Liver (tissue), 9 donors: ENCODE measurements around the gene PPP1R1B. TPM values are rescaled to one million over a fixed set of nuclear protein-coding genes. Genes with fewer than 3 reads are reported as not detected.

ENCODE experiments used
- DNase-seq: peaks from one replicate; pipeline ENCODE4 v3.0.0-alpha.2; 2017; ENCODE audit warnings: low spot score
- H3K27ac ChIP-seq, 2 donors: one replicate each; pipeline ENCODE4 v1.7.0; 2013; ENCODE audit warnings: inconsistent platforms in 2 of 2, low read length in 2 of 2, control low read depth in 1 of 2, low read depth in 1 of 2, mild to moderate bottlenecking in 1 of 2
- H3K27me3 ChIP-seq, 4 donors: one replicate each; pipeline versions ENCODE4 v1.6.1 to v1.7.0; 2013; ENCODE audit warnings: low read length in 3 of 4, inconsistent platforms in 1 of 4, mild to moderate bottlenecking in 1 of 4, moderate library complexity in 1 of 4; ENCODE audit not compliant: control insufficient read depth in 4 of 4, insufficient read depth in 4 of 4
- H3K36me3 ChIP-seq, 4 donors: one replicate each; pipeline versions ENCODE4 v1.6.1 to v1.7.0; 2013; ENCODE audit warnings: low read length in 3 of 4, mild to moderate bottlenecking in 3 of 4, low read depth in 1 of 4, moderate library complexity in 1 of 4; ENCODE audit not compliant: control insufficient read depth in 4 of 4, insufficient read depth in 3 of 4
- H3K4me1 ChIP-seq, 4 donors: one replicate each; pipeline versions ENCODE4 v1.6.1 to v1.7.0; 2013; ENCODE audit warnings: low read length in 3 of 4, mild to moderate bottlenecking in 3 of 4, moderate library complexity in 1 of 4; ENCODE audit not compliant: control insufficient read depth in 4 of 4, insufficient read depth in 4 of 4
- H3K4me3 ChIP-seq, 3 donors: one replicate each; pipeline versions ENCODE4 v1.6.1 to v1.7.0; 2013; ENCODE audit warnings: low read length in 3 of 3, control low read depth in 1 of 3, low read depth in 1 of 3, mild to moderate bottlenecking in 1 of 3
- H3K9ac ChIP-seq, 2 donors: one replicate each; pipeline ENCODE4 v1.7.0; 2013; ENCODE audit warnings: low read length in 2 of 2, mild to moderate bottlenecking in 2 of 2, moderate library complexity in 2 of 2, control low read depth in 1 of 2, low read depth in 1 of 2
- H3K9me3 ChIP-seq, 4 donors: one replicate each; pipeline versions ENCODE4 v1.6.1 to v1.7.0; 2013; ENCODE audit warnings: low read length in 3 of 4; ENCODE audit not compliant: control insufficient read depth in 4 of 4
- EGR1 ChIP-seq, 2 donors: IDR thresholded peaks; 2 replicates each; pipeline ENCODE4 v1.6.1; 2016 to 2018; ENCODE audit warnings: antibody characterized with exemption in 2 of 2, low read depth in 2 of 2
- FOXA1 ChIP-seq: IDR thresholded peaks from 2 replicates; pipeline ENCODE4 v1.6.1; 2016; ENCODE audit warnings: antibody characterized with exemption
- FOXA2 ChIP-seq: IDR thresholded peaks from 2 replicates; pipeline ENCODE4 v1.6.1; 2016; ENCODE audit warnings: antibody characterized with exemption
- GABPA ChIP-seq, 2 donors: IDR thresholded peaks in 1 of 2; conservative IDR thresholded peaks in 1 of 2; 2 replicates each; pipeline ENCODE4 v1.6.1; 2016; ENCODE audit warnings: antibody characterized with exemption in 2 of 2, mild to moderate bottlenecking in 1 of 2, moderate library complexity in 1 of 2
- HNF4G ChIP-seq: IDR thresholded peaks from 2 replicates; pipeline ENCODE4 v1.6.1; 2016; ENCODE audit warnings: antibody characterized with exemption
- JUND ChIP-seq, 2 donors: IDR thresholded peaks; 2 replicates each; pipeline ENCODE4 v1.6.1; 2016; ENCODE audit warnings: antibody characterized with exemption in 2 of 2
- MAX ChIP-seq: IDR thresholded peaks from 2 replicates; pipeline ENCODE4 v1.6.1; 2016; ENCODE audit warnings: antibody characterized with exemption
- NR2F2 ChIP-seq: IDR thresholded peaks from 2 replicates; pipeline ENCODE4 v1.6.1; 2016; ENCODE audit warnings: antibody characterized with exemption
- RAD21 ChIP-seq, 2 donors: IDR thresholded peaks; 2 replicates each; pipeline ENCODE4 v1.6.1; 2016; ENCODE audit warnings: antibody characterized with exemption in 2 of 2, mild to moderate bottlenecking in 2 of 2
- REST ChIP-seq: IDR thresholded peaks from 2 replicates; pipeline ENCODE4 v1.6.1; 2016; ENCODE audit warnings: antibody characterized with exemption, mild to moderate bottlenecking
- RXRA ChIP-seq, 2 donors: IDR thresholded peaks; 2 replicates each; pipeline ENCODE4 v1.6.1; 2017 to 2018; ENCODE audit warnings: antibody characterized with exemption in 2 of 2, mild to moderate bottlenecking in 1 of 2
- YY1 ChIP-seq: IDR thresholded peaks from 2 replicates; pipeline ENCODE4 v1.6.1; 2016; ENCODE audit warnings: antibody characterized with exemption, mild to moderate bottlenecking
- ZBTB33 ChIP-seq: IDR thresholded peaks from 2 replicates; pipeline ENCODE4 v1.6.1; 2016; ENCODE audit warnings: antibody characterized with exemption
- WGBS: extraction: QIAGEN DNeasy Blood & Tissue Kit; methylation state at CpG from one replicate; pipeline ENCODE4 v1.1.7; 2013; 5-methylcytosine and 5-hydroxymethylcytosine counted together
- polyA plus RNA-seq, 2 donors: library from polyadenylated mRNA; stranded (reverse) in 1 of 2; unstranded in 1 of 2; fragments of 200-250 nt in 1 of 2; fragments of >200 nt in 1 of 2; fragmentation: Nextera tagmentation in 1 of 2; extraction: Ambion mirVana in 1 of 2; gene quantifications; one replicate each; pipeline versions ENCODE4 v1.2.1 to v1.2.3, GENCODE V29; 2013 to 2015
- total RNA-seq, 2 donors: library from RNA; depleted of rRNA; stranded (reverse); fragments of >200 nt; gene quantifications; one replicate each; pipeline ENCODE4 v1.2.3, GENCODE V29; 2014
- donor health status: healthy.
- donor health status: healthy.
- donor health status: healthy.
- donor health status: healthy.
- donor health status: healthy.

The PPP1R1B gene
- total and polyA plus RNA-seq, 4 donors: 0.14 TPM; not detected in 3

GRCh38 chr17:39639566-39640458, 13.1 kb downstream of the PPP1R1B start:
- Histone ChIP-seq H3K36me3 (no peaks in the 10 kb centered on the region), H3K27ac (no peak overlapping the region), H3K4me3 (no peak overlapping the region), H3K9me3 (no peaks in the 10 kb centered on the region), H3K9ac (no peak overlapping the region), H3K27me3 (no peaks in the 10 kb centered on the region), H3K4me1 (peaks cover 5 to 44% (median 33%) of the 10 kb centered on the region in 4 donors)
- no peak for DNase-seq
- 85% methylated on average over 11 of the region's 11 CpGs for WGBS
- TF ChIP-seq HNF4G: no peak

GRCh38 chr17:39640591-39641031, 13.9 kb downstream of the PPP1R1B start:
- peaks cover 5 to 44% (median 33%) of the 10 kb centered on the region in 4 donors for H3K4me1 ChIP-seq
- 57% methylated on average over 4 of the region's 4 CpGs for WGBS
- no peak overlapping the region for H3K9ac ChIP-seq
- no peaks in the 10 kb centered on the region for H3K36me3 ChIP-seq
- H3K4me3 ChIP-seq: no peak overlapping the region
- H3K9me3 ChIP-seq: no peaks in the 10 kb centered on the region
- no peaks in the 10 kb centered on the region for H3K27me3 ChIP-seq
- no peak overlapping the region for H3K27ac ChIP-seq
- DNase-seq: no peak
- no peak for TF ChIP-seq GABPA (IDR thresholded peaks at IDR 0.05 in 1 of 2, conservative IDR thresholded peaks at IDR 0.05 in 1 of 2)
- TF ChIP-seq JUND (IDR thresholded peaks at IDR 0.05): no peak
- no peak for TF ChIP-seq ZBTB33
- no peak for TF ChIP-seq NR2F2
- no peak for TF ChIP-seq FOXA1
- TF ChIP-seq YY1: no peak
- TF ChIP-seq REST: no peak
- no peak for TF ChIP-seq EGR1 (IDR thresholded peaks at IDR 0.05; ENCODE audit: low read depth in 2 of 2)
- TF ChIP-seq MAX: no peak
- no peak for TF ChIP-seq RAD21 (IDR thresholded peaks at IDR 0.05)
- no peak for TF ChIP-seq FOXA2
- no peak for TF ChIP-seq RXRA (IDR thresholded peaks at IDR 0.05)
